CD14-positive monocyte (primary cell): ENCODE results near the gene RELL2. TPM values are rescaled to one million over a fixed set of nuclear protein-coding genes. Genes with fewer than 3 reads are reported as not detected.
A peak's percentile ranks its signal among the peaks of the same experiment; 100 is the strongest.

Experiments
- DNase-seq, 3 donors: peaks; one replicate each; pipeline ENCODE4 v3.0.0-alpha.2; 2011 to 2022
- H2AFZ ChIP-seq: 2 replicates; pipeline ENCODE4 v1.6.0; 2012; ENCODE audit warnings: mild to moderate bottlenecking, low read depth, low read length, inconsistent platforms; ENCODE audit not compliant: insufficient read depth, poor library complexity, severe bottlenecking
- H3K27ac ChIP-seq, 2 donors: 1 replicate in 1 of 2; 2 replicates in 1 of 2; pipeline ENCODE4 v1.5.1; 2012 to 2013; ENCODE audit warnings: low read length in 2 of 2, control low read depth in 1 of 2, inconsistent platforms in 1 of 2, low read depth in 1 of 2, mild to moderate bottlenecking in 1 of 2
- H3K27me3 ChIP-seq, 2 donors: one replicate each; pipeline versions ENCODE4 v1.6.0 to v1.6.1; 2011 to 2013; ENCODE audit warnings: low read length in 2 of 2; ENCODE audit not compliant: control insufficient read depth in 2 of 2, insufficient read depth in 2 of 2
- H3K36me3 ChIP-seq, 2 donors: replicated peaks in 1 of 2; 1 replicate in 1 of 2; 2 replicates in 1 of 2; pipeline versions ENCODE4 v1.5.1 to v1.6.1; 2012 to 2013; ENCODE audit warnings: low read length in 2 of 2, control low read depth in 1 of 2, inconsistent platforms in 1 of 2, mild to moderate bottlenecking in 1 of 2; ENCODE audit not compliant: insufficient read depth in 2 of 2, control insufficient read depth in 1 of 2
- H3K4me1 ChIP-seq, 2 donors: 1 replicate in 1 of 2; 2 replicates in 1 of 2; pipeline versions ENCODE4 v1.5.1 to v1.6.1; 2012 to 2013; ENCODE audit warnings: low read length in 2 of 2, control low read depth in 1 of 2, inconsistent platforms in 1 of 2, mild to moderate bottlenecking in 1 of 2, moderate library complexity in 1 of 2; ENCODE audit not compliant: insufficient read depth in 2 of 2, control insufficient read depth in 1 of 2
- H3K4me2 ChIP-seq: replicated peaks from 2 replicates; pipeline ENCODE3; 2012; ENCODE audit warnings: low read length, moderate library complexity, mild to moderate bottlenecking; ENCODE audit not compliant: poor library complexity, severe bottlenecking; ENCODE audit errors: extremely low read depth
- H3K4me3 ChIP-seq, 3 experiments: fragments of 200-600 bp in 1 of 3; sonication (generic) in 1 of 3; replicated peaks in 1 of 3; 1 replicate in 2 of 3; 2 replicates in 1 of 3; pipeline ENCODE4 v1.5.1; 2011 to 2013; ENCODE audit warnings: low read length in 3 of 3, mild to moderate bottlenecking in 3 of 3, control low read depth in 2 of 3, low read depth in 2 of 3, inconsistent platforms in 1 of 3, moderate library complexity in 1 of 3
- H3K79me2 ChIP-seq: 2 replicates; pipeline ENCODE4 v1.6.0; 2012; ENCODE audit warnings: mild to moderate bottlenecking, control low read depth, inconsistent platforms, low read length, moderate library complexity; ENCODE audit not compliant: insufficient read depth
- H3K9ac ChIP-seq: 2 replicates; pipeline ENCODE4 v1.6.0; 2017; ENCODE audit warnings: low read length, mild to moderate bottlenecking; ENCODE audit not compliant: insufficient read depth, poor library complexity, severe bottlenecking
- H3K9me3 ChIP-seq, 2 donors: replicated peaks in 1 of 2; 1 replicate in 1 of 2; 2 replicates in 1 of 2; pipeline versions ENCODE4 v1.5.1 to v1.6.1; 2012 to 2013; ENCODE audit warnings: low read length in 2 of 2, control low read depth in 1 of 2; ENCODE audit not compliant: control insufficient read depth in 1 of 2, insufficient read depth in 1 of 2
- H4K20me1 ChIP-seq: 2 replicates; pipeline ENCODE4 v1.6.0; 2012; ENCODE audit warnings: mild to moderate bottlenecking, low read length, control low read depth, moderate library complexity; ENCODE audit not compliant: insufficient read depth
- H3K27ac Mint-ChIP-seq, 7 donors: one replicate each; pipeline ENCODE4 v1.8.0; 2020; ENCODE audit warnings: mild to moderate bottlenecking in 7 of 7, mixed read lengths in 7 of 7, moderate library complexity in 6 of 7, inconsistent platforms in 2 of 7
- H3K27me3 Mint-ChIP-seq, 3 donors: one replicate each; pipeline ENCODE4 v1.8.0; 2021 to 2022; ENCODE audit warnings: low read depth in 3 of 3, mild to moderate bottlenecking in 3 of 3, mixed read lengths in 3 of 3, moderate library complexity in 3 of 3, inconsistent platforms in 1 of 3
- H3K36me3 Mint-ChIP-seq, 2 donors: one replicate each; pipeline ENCODE4 v1.8.0; 2020; ENCODE audit warnings: mixed read lengths in 2 of 2, inconsistent platforms in 1 of 2, mild to moderate bottlenecking in 1 of 2
- H3K4me1 Mint-ChIP-seq: one replicate; pipeline ENCODE4 v1.8.0; 2020; ENCODE audit warnings: mild to moderate bottlenecking, mixed read lengths
- H3K4me3 Mint-ChIP-seq, 2 donors: one replicate each; pipeline ENCODE4 v1.8.0; 2020; ENCODE audit warnings: mild to moderate bottlenecking in 2 of 2, mixed read lengths in 2 of 2, moderate library complexity in 1 of 2
- H3K9me3 Mint-ChIP-seq, 7 donors: one replicate each; pipeline ENCODE4 v1.8.0; 2020 to 2022; ENCODE audit warnings: mixed read lengths in 7 of 7, mild to moderate bottlenecking in 6 of 7, moderate library complexity in 6 of 7, inconsistent platforms in 2 of 7
- CTCF ChIP-seq: fragments of 200-600 bp; IDR thresholded peaks from one replicate; pipeline ENCODE4 v1.8.0; 2022; ENCODE audit warnings: antibody characterized with exemption, mild to moderate bottlenecking
- whole genome bisulfite sequencing: methylation state at CpG from one replicate; pipeline ENCODE4 v1.1.5; 2013; ENCODE audit warnings: missing lambda C conversion rate; ENCODE audit not compliant: insufficient coverage; 5-methylcytosine and 5-hydroxymethylcytosine counted together
- intact Hi-C, 2 donors: fragments of 100-400 bp; cut with micrococcal nuclease; formaldehyde crosslinking; loops; one replicate each; pipeline versions ENCODE4 v1.15.0 to v1.15.1; 2023
- polyA plus RNA-seq, 3 donors: library from polyadenylated mRNA; depleted of rRNA in 1 of 3; unstranded in 2 of 3; stranded (reverse) in 1 of 3; fragments of 300-500 nt in 2 of 3; fragments of >200 nt in 1 of 3; fragmentation: Illumina TruSeq in 2 of 3; gene quantifications; 1 replicate in 2 of 3; 2 replicates in 1 of 3; pipeline ENCODE4 v1.2.3, GENCODE V29; 2012 to 2021

Gene RELL2
- polyA plus RNA-seq, 3 donors, result 1.0 to 17.3 (median 1.3) TPM

GRCh38 chr5:141649972-141650371, 13.2 kb downstream of the RELL2 start:
- peak overlapping the region in 1 of 2 donors; percentile 24 for H3K4me3 Mint-ChIP-seq
- no peak overlapping the region for H3K27ac Mint-ChIP-seq
- Histone ChIP-seq H3K4me2 (peak overlapping the region; percentile 98), H3K36me3 (peaks cover 38 to 57% of the 10 kb centered on the region in 2 donors), H4K20me1 (no peaks in the 10 kb centered on the region), H3K4me3 (peak overlapping the region in 1 of 3 experiments; percentile 90), H3K9ac (no peak overlapping the region), H3K27ac (no peak overlapping the region), H3K9me3 (no peaks in the 10 kb centered on the region), H3K79me2 (no peaks in the 10 kb centered on the region), H3K27me3 (no peaks in the 10 kb centered on the region), H2AFZ (no peak overlapping the region), H3K4me1 (peaks cover 13 to 20% of the 10 kb centered on the region in 2 donors)
- TF ChIP-seq CTCF, result no peak
- H3K36me3 Mint-ChIP-seq, result peaks cover 56 to 58% of the 10 kb centered on the region in 2 donors
- H3K4me1 Mint-ChIP-seq, result peaks cover 27% of the 10 kb centered on the region
- DNase-seq, result no peak
- peaks cover 0 to 2% (median 0%) of the 10 kb centered on the region in 3 donors for H3K27me3 Mint-ChIP-seq
- H3K9me3 Mint-ChIP-seq, result peaks cover 0 to 2% (median 0%) of the 10 kb centered on the region in 7 donors
- intact Hi-C loops, result loop anchor here in 1 of 2 donors (2.0 kb wide), 1 partner anchor 15 kb away; no protein-coding TSS in a partner anchor

GRCh38 chr5:141650851-141651727, 14.3 kb downstream of the RELL2 start, which contains the start of gene FCHSD1:
FCHSD1 (minus strand) TSS chr5:141651418; CDS start chr5:141651368, 50 bp downstream.
- peaks cover 0 to 2% (median 0%) of the 10 kb centered on the region in 7 donors for H3K9me3 Mint-ChIP-seq
- H2AFZ ChIP-seq, result peak within 1 kb of the TSS; percentile 97
- WGBS, result 2% methylated on average over 37 of the region's 50 CpGs

More at GRCh38 chr5:141650851-141651727, 14.3 kb downstream of the RELL2 start, which contains the start of gene FCHSD1:
- intact Hi-C loops, result loop anchor here in 1 of 2 donors (2.0 kb wide), 1 partner anchor 16 kb away; no protein-coding TSS in a partner anchor
- Histone ChIP-seq H3K36me3 (peaks cover 45 to 57% of the 10 kb centered on the region in 2 donors), H3K4me2 (peak within 1 kb of the TSS; percentile 98), H3K4me1 (peaks cover 13 to 20% of the 10 kb centered on the region in 2 donors), H3K27me3 (no peaks in the 10 kb centered on the region), H3K4me3 (peak within 1 kb of the TSS; percentile 78 to 90 (median 90)), H3K9ac (peak within 1 kb of the TSS; percentile 66), H4K20me1 (no peaks in the 10 kb centered on the region), H3K27ac (peak within 1 kb of the TSS in 1 of 2 donors; percentile 65), H3K79me2 (no peaks in the 10 kb centered on the region), H3K9me3 (no peaks in the 10 kb centered on the region)
- Mint-ChIP-seq H3K36me3 (peaks cover 57 to 58% of the 10 kb centered on the region in 2 donors), H3K4me3 (peak within 1 kb of the TSS; percentile 99 to 100), H3K27me3 (peaks cover 0 to 2% (median 2%) of the 10 kb centered on the region in 3 donors), H3K4me1 (peaks cover 27% of the 10 kb centered on the region), H3K27ac (peak within 1 kb of the TSS; percentile 32 to 94 (median 92))
- peak; percentile 80 for DNase-seq
- TF ChIP-seq CTCF, result no peak
